Gastroesophageal sphincter (tissue), 4 donors: ENCODE measurements around the gene DIAPH2. TPM values are rescaled to one million over a fixed set of nuclear protein-coding genes. Genes with fewer than 3 reads are reported as not detected.
A peak's percentile ranks its signal among the peaks of the same experiment; 100 is the strongest.

Experiments used
- ATAC-seq: fragments of 150-250 bp; one replicate; pipeline ENCODE4 v1.9.1; 2016; ENCODE audit warnings: mild to moderate bottlenecking, moderate library complexity
- H3K27ac ChIP-seq, 4 donors: fragments of 200-600 bp; sonication (generic) in 3 of 4; 1 replicate in 3 of 4; 2 replicates in 1 of 4; pipeline ENCODE4 v1.5.1; 2016 to 2019
- H3K27me3 ChIP-seq: fragments of 200-600 bp; sonication (generic); one replicate; pipeline ENCODE4 v1.5.1; 2019
- H3K36me3 ChIP-seq, 2 donors: fragments of 200-600 bp; sonication (generic); one replicate each; pipeline ENCODE4 v1.5.1; 2019; ENCODE audit warnings: control low read depth in 1 of 2
- H3K4me1 ChIP-seq, 3 donors: fragments of 200-600 bp; sonication (generic); 1 replicate in 2 of 3; 2 replicates in 1 of 3; pipeline ENCODE4 v1.5.1; 2016 to 2019; ENCODE audit warnings: control low read depth in 2 of 3
- H3K4me3 ChIP-seq, 2 donors: fragments of 200-600 bp; sonication (generic); one replicate each; pipeline ENCODE4 v1.5.1; 2019; ENCODE audit warnings: mild to moderate bottlenecking in 1 of 2, moderate library complexity in 1 of 2
- H3K9me3 ChIP-seq, 3 donors: fragments of 200-600 bp; sonication (generic); one replicate each; pipeline ENCODE4 v1.5.1; 2017 to 2019; ENCODE audit warnings: control low read depth in 2 of 3
- CTCF ChIP-seq, 4 experiments: fragments of 200-600 bp in 2 of 4; fragments of 450-650 bp in 2 of 4; sonication (generic) in 1 of 4; IDR thresholded peaks; one replicate each; pipeline ENCODE4 v1.5.1; 2017 to 2019; ENCODE audit warnings: antibody characterized with exemption in 4 of 4, mild to moderate bottlenecking in 2 of 4, moderate library complexity in 2 of 4
- EP300 ChIP-seq: sonication (generic); formaldehyde crosslinking; IDR thresholded peaks from one replicate; pipeline ENCODE4 v1.6.1; 2017; ENCODE audit warnings: antibody characterized with exemption, mild to moderate bottlenecking
- POLR2A ChIP-seq, 2 donors: fragments of 450-650 bp; IDR thresholded peaks; one replicate each; pipeline ENCODE4 v1.6.1; 2017; ENCODE audit warnings: antibody characterized with exemption in 2 of 2, mild to moderate bottlenecking in 2 of 2, moderate library complexity in 1 of 2
- POLR2AphosphoS5 ChIP-seq: sonication (generic); formaldehyde crosslinking; IDR thresholded peaks from one replicate; pipeline ENCODE4 v1.6.1; 2017; ENCODE audit warnings: antibody characterized with exemption
- WGBS, 2 donors: methylation state at CpG; one replicate each; pipeline ENCODE4 v1.1.5; 2018; ENCODE audit warnings: low coverage in 1 of 2; 5-methylcytosine and 5-hydroxymethylcytosine counted together
- total RNA-seq, 4 donors: library from RNA; depleted of rRNA; stranded (reverse); fragments of >200 nt; gene quantifications; one replicate each; pipeline ENCODE4 v1.1.0, GENCODE V29; 2016

Gene DIAPH2
- total RNA-seq, 4 donors from 2014 or later: 46.1 to 93.9 (median 76.5) TPM

GRCh38 chrX:96791559-96791958 is 106.9 kb downstream of the DIAPH2 start:
- no peaks in the 10 kb centered on the region for H3K36me3 ChIP-seq
- WGBS, 2 donors: 15 to 29% methylated on average over 4 of the region's 4 CpGs
- H3K4me1 ChIP-seq: peaks cover 0 to 19% (median 0%) of the 10 kb centered on the region in 3 donors
- no peak overlapping the region for H3K4me3 ChIP-seq
- H3K27me3 ChIP-seq: no peaks in the 10 kb centered on the region
- H3K27ac ChIP-seq: peak overlapping the region in 1 of 4 donors; percentile 24
- peak; percentile 50 for ATAC-seq
- H3K9me3 ChIP-seq: no peaks in the 10 kb centered on the region
- TF ChIP-seq EP300 (no peak), CTCF (IDR thresholded peaks at IDR 0.05) (no peak), POLR2AphosphoS5 (peak; percentile 48)

GRCh38 chrX:96792047-96792446 is 107.4 kb downstream of the DIAPH2 start:
- Histone ChIP-seq H3K4me1 (peaks cover 0 to 19% (median 0%) of the 10 kb centered on the region in 3 donors), H3K27ac (peak overlapping the region in 1 of 4 donors; percentile 24), H3K27me3 (no peaks in the 10 kb centered on the region), H3K4me3 (no peak overlapping the region), H3K36me3 (no peaks in the 10 kb centered on the region), H3K9me3 (no peaks in the 10 kb centered on the region)
- no peak for ATAC-seq
- WGBS, 2 donors: 46 to 78% methylated on average over 2 of the region's 2 CpGs
- TF ChIP-seq CTCF (IDR thresholded peaks at IDR 0.05): no peak
- TF ChIP-seq POLR2A (IDR thresholded peaks at IDR 0.05): no peak
- no peak for TF ChIP-seq EP300
- TF ChIP-seq POLR2AphosphoS5: no peak

DNA sequence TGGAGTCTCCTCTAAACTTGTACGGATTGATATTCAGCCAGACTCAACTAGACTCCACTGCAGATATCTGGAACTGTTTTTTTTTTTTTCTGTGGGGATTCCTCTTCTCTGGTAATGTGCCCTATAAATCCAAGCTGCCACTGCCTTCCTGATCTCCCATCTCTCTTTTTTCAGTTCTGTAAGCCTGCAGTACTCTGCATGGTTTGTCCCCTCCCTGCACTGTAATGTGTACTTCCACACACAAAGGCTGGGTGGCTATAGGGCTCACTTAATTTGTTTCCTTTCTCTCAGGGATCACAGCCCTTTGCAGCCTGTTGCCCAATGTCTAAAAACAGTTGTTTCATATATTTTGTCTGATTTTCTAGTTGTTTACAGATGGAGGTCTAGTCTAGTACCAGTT is 114.3 kb downstream of the DIAPH2 start:
- no peaks in the 10 kb centered on the region for H3K36me3 ChIP-seq
- peaks cover 0 to 6% (median 0%) of the 10 kb centered on the region in 3 donors for H3K4me1 ChIP-seq
- no peak for ATAC-seq
- no peaks in the 10 kb centered on the region for H3K27me3 ChIP-seq
- 89 to 100% methylated on average over 1 of the region's 1 CpG for WGBS, 2 donors
- no peaks in the 10 kb centered on the region for H3K9me3 ChIP-seq
- TF ChIP-seq EP300 (no peak), POLR2AphosphoS5 (no peak), POLR2A (IDR thresholded peaks at IDR 0.05) (no peak), CTCF (IDR thresholded peaks at IDR 0.05) (no peak)
- no peak overlapping the region for H3K27ac ChIP-seq
- no peak overlapping the region for H3K4me3 ChIP-seq

- Histone ChIP-seq H3K4me3 (no peak overlapping the region), H3K27ac (no peak overlapping the region), H3K9me3 (no peaks in the 10 kb centered on the region), H3K36me3 (no peaks in the 10 kb centered on the region), H3K27me3 (no peaks in the 10 kb centered on the region), H3K4me1 (no peaks in the 10 kb centered on the region)
- no peak for ATAC-seq
- WGBS, 2 donors: 73 to 100% methylated on average over 2 to 4 of the region's 4 CpGs
- no peak for TF ChIP-seq EP300
- TF ChIP-seq POLR2AphosphoS5: no peak
- no peak for TF ChIP-seq POLR2A (IDR thresholded peaks at IDR 0.05)
- TF ChIP-seq CTCF (IDR thresholded peaks at IDR 0.05): no peak
Measured at GRCh38 chrX:96807318-96807717, 122.7 kb downstream of the DIAPH2 start.

GRCh38 chrX:96820935-96821334 is 136.3 kb downstream of the DIAPH2 start:
- H3K27ac ChIP-seq: no peak overlapping the region
- no peak overlapping the region for H3K4me3 ChIP-seq
- H3K27me3 ChIP-seq: no peaks in the 10 kb centered on the region
- H3K9me3 ChIP-seq: no peaks in the 10 kb centered on the region
- WGBS, 2 donors: 60% methylated on average over 2 of the region's 2 CpGs; no CpG with 5 or more reads in 1 of the 2 donors
- TF ChIP-seq CTCF (IDR thresholded peaks at IDR 0.05) (no peak), EP300 (no peak), POLR2A (IDR thresholded peaks at IDR 0.05) (no peak), POLR2AphosphoS5 (no peak)
- no peaks in the 10 kb centered on the region for H3K36me3 ChIP-seq
- H3K4me1 ChIP-seq: no peaks in the 10 kb centered on the region
- no peak for ATAC-seq
